Activated CD8-positive, alpha-beta memory T cell treated with anti-CD3 and anti-CD28 coated beads for 24 hours (primary cell): ENCODE data around the gene BRMS1L.
"Not testable (repeated sequence)": the region's sequence is repeated elsewhere in the genome, so short reads cannot be mapped to it uniquely, and the experiment has no call there.

ENCODE experiments used
- DNase-seq: peaks from one replicate; pipeline ENCODE4 v3.0.0-alpha.2; 2020

BRMS1L gene

GRCh38 chr14:35821564-35822411 is 4.3 kb upstream of the BRMS1L start:
- no peak for DNase-seq

GRCh38 chr14:35822501-35822900 is 3.6 kb upstream of the BRMS1L start:
- no peak for DNase-seq

- not testable (repeated sequence) for DNase-seq
These were observed 1.5 kb upstream of the BRMS1L start for GRCh38 chr14:35824446-35825165.

GRCh38 chr14:35825968-35826217 is 245 bp upstream of the BRMS1L start:
- no peak for DNase-seq

- no peak for DNase-seq
These were observed 846 bp downstream of the BRMS1L start for GRCh38 chr14:35826952-35827416.

GRCh38 chr14:35827678-35828472 is 1.7 kb downstream of the BRMS1L start:
- no peak for DNase-seq

- no peak for DNase-seq
These were observed 3.3 kb downstream of the BRMS1L start for GRCh38 chr14:35829449-35829848.

- no peak for DNase-seq
These were observed 9.3 kb downstream of the BRMS1L start for GRCh38 chr14:35835208-35835982.

- DNase-seq: not testable (repeated sequence)
These were observed 15.6 kb downstream of the BRMS1L start for GRCh38 chr14:35841704-35842103.

- not testable (repeated sequence) for DNase-seq
These were observed 16.1 kb downstream of the BRMS1L start for GRCh38 chr14:35842245-35842644.

- no peak for DNase-seq
These were observed 18.4 kb downstream of the BRMS1L start for GRCh38 chr14:35844494-35844893.

- no peak for DNase-seq
These were observed 21.5 kb downstream of the BRMS1L start for GRCh38 chr14:35847636-35848035.

GRCh38 chr14:35849122-35849521 is 23.0 kb downstream of the BRMS1L start:
- DNase-seq: no peak

- DNase-seq: no peak
These were observed 25.7 kb downstream of the BRMS1L start for GRCh38 chr14:35851823-35852222.

- no peak for DNase-seq
These were observed 27.1 kb downstream of the BRMS1L start for GRCh38 chr14:35853225-35853624.

- DNase-seq: no peak
These were observed 28.6 kb downstream of the BRMS1L start for GRCh38 chr14:35854696-35855270.

GRCh38 chr14:35855876-35856481 is 29.8 kb downstream of the BRMS1L start:
- DNase-seq: no peak

GRCh38 chr14:35858521-35859209 is 32.5 kb downstream of the BRMS1L start:
- no peak for DNase-seq

- no peak for DNase-seq
These were observed 35.2 kb downstream of the BRMS1L start for GRCh38 chr14:35861204-35861868.

GRCh38 chr14:35865611-35866324 is 39.6 kb downstream of the BRMS1L start:
- DNase-seq: no peak
